ENCODE measurements around the gene NDC80. TPM values are rescaled to one million over a fixed set of nuclear protein-coding genes. Genes with fewer than 3 reads are reported as not detected.
A peak's percentile ranks its signal among the peaks of the same experiment; 100 is the strongest.

Gene NDC80
- polyA plus RNA-seq, 3 donors = 0.07 TPM; not detected in 2

DNA sequence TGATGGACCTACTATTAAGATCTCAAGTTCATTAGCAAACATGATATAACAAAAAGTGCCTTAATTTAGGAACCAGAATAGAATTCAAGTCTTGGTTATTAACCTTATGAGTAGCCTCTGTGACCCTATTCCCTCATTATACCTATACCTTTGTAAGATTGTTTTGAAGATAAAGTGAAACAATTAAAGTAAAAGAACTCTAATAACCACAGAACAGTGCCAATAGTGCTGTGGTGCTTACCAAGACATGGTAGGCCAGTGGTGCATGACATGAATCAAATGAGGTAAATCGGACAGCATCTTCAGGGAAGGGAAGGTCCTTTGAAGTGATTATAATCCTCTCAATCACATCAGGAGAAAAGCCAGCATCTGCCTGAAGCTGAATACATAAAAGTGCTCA is 36.5 kb upstream of the NDC80 start:
- no peak for TF ChIP-seq CTCF (IDR thresholded peaks at IDR 0.05)
- no peak overlapping the region for H3K4me3 ChIP-seq (replicated peaks in 1 of 3; ENCODE audit: low read depth in 2 of 3, low read length in 3 of 3)
- H3K9ac ChIP-seq (ENCODE audit: insufficient read depth, low read length, poor library complexity, severe bottlenecking) = no peak overlapping the region
- no peak overlapping the region for H3K27ac ChIP-seq (ENCODE audit: low read depth in 1 of 2, low read length in 2 of 2)
- no peaks in the 10 kb centered on the region for H3K4me1 Mint-ChIP-seq
- no peak overlapping the region for H3K4me3 Mint-ChIP-seq
- peaks cover 35% of the 10 kb centered on the region in 2 donors for H3K36me3 Mint-ChIP-seq
- H3K27me3 Mint-ChIP-seq (ENCODE audit: low read depth in 3 of 3) = no peaks in the 10 kb centered on the region
- intact Hi-C loops (cut with micrococcal nuclease) = no loop called here
- H3K4me2 ChIP-seq (replicated peaks; ENCODE audit: extremely low read depth, low read length, poor library complexity, severe bottlenecking) = no peak overlapping the region
- H2AFZ ChIP-seq (ENCODE audit: insufficient read depth, low read depth, low read length, poor library complexity, severe bottlenecking) = no peak overlapping the region
- no peaks in the 10 kb centered on the region for H3K4me1 ChIP-seq (ENCODE audit: control insufficient read depth in 1 of 2, insufficient read depth in 2 of 2, low read length in 2 of 2)
- H3K9me3 ChIP-seq (replicated peaks in 1 of 2; ENCODE audit: control insufficient read depth in 1 of 2, insufficient read depth in 1 of 2, low read length in 2 of 2) = no peaks in the 10 kb centered on the region
- no peaks in the 10 kb centered on the region for H3K79me2 ChIP-seq (ENCODE audit: insufficient read depth, low read length)
- peak overlapping the region in 1 of 7 donors; percentile 16 for H3K27ac Mint-ChIP-seq
- H4K20me1 ChIP-seq (ENCODE audit: insufficient read depth, low read length) = no peaks in the 10 kb centered on the region
- H3K9me3 Mint-ChIP-seq = peaks cover 0 to 2% (median 0%) of the 10 kb centered on the region in 7 donors
- H3K36me3 ChIP-seq (replicated peaks in 1 of 2; ENCODE audit: control insufficient read depth in 1 of 2, insufficient read depth in 2 of 2, low read length in 2 of 2) = peaks cover 10 to 28% of the 10 kb centered on the region in 2 donors
- WGBS (ENCODE audit: insufficient coverage) = no CpG with 5 or more reads among the region's 1 CpG
- DNase-seq = no peak
- H3K27me3 ChIP-seq (ENCODE audit: control insufficient read depth in 2 of 2, insufficient read depth in 2 of 2, low read length in 2 of 2) = no peaks in the 10 kb centered on the region

GRCh38 chr18:2535419-2535910 is 35.9 kb upstream of the NDC80 start:
- Histone ChIP-seq H3K79me2 (ENCODE audit: insufficient read depth, low read length) (no peaks in the 10 kb centered on the region), H2AFZ (ENCODE audit: insufficient read depth, low read depth, low read length, poor library complexity, severe bottlenecking) (no peak overlapping the region), H4K20me1 (ENCODE audit: insufficient read depth, low read length) (no peaks in the 10 kb centered on the region), H3K4me1 (ENCODE audit: control insufficient read depth in 1 of 2, insufficient read depth in 2 of 2, low read length in 2 of 2) (no peaks in the 10 kb centered on the region), H3K4me2 (replicated peaks; ENCODE audit: extremely low read depth, low read length, poor library complexity, severe bottlenecking) (no peak overlapping the region), H3K4me3 (replicated peaks in 1 of 3; ENCODE audit: low read depth in 2 of 3, low read length in 3 of 3) (no peak overlapping the region), H3K36me3 (replicated peaks in 1 of 2; ENCODE audit: control insufficient read depth in 1 of 2, insufficient read depth in 2 of 2, low read length in 2 of 2) (peaks cover 11 to 28% of the 10 kb centered on the region in 2 donors), H3K27ac (ENCODE audit: low read depth in 1 of 2, low read length in 2 of 2) (no peak overlapping the region), H3K27me3 (ENCODE audit: control insufficient read depth in 2 of 2, insufficient read depth in 2 of 2, low read length in 2 of 2) (no peaks in the 10 kb centered on the region), H3K9me3 (replicated peaks in 1 of 2; ENCODE audit: control insufficient read depth in 1 of 2, insufficient read depth in 1 of 2, low read length in 2 of 2) (no peaks in the 10 kb centered on the region), H3K9ac (ENCODE audit: insufficient read depth, low read length, poor library complexity, severe bottlenecking) (no peak overlapping the region)
- no peaks in the 10 kb centered on the region for H3K4me1 Mint-ChIP-seq
- DNase-seq = no peak
- no peak for TF ChIP-seq CTCF (IDR thresholded peaks at IDR 0.05)
- 100% methylated on average over 1 of the region's 1 CpG for WGBS (ENCODE audit: insufficient coverage)
- H3K27me3 Mint-ChIP-seq (ENCODE audit: low read depth in 3 of 3) = no peaks in the 10 kb centered on the region
- H3K27ac Mint-ChIP-seq = peak overlapping the region in 1 of 7 donors; percentile 11
- intact Hi-C loops (cut with micrococcal nuclease) = no loop called here
- H3K36me3 Mint-ChIP-seq = peaks cover 35 to 40% of the 10 kb centered on the region in 2 donors
- no peak overlapping the region for H3K4me3 Mint-ChIP-seq
- H3K9me3 Mint-ChIP-seq = peaks cover 0 to 2% (median 0%) of the 10 kb centered on the region in 7 donors

Measured in CD14-positive monocyte (primary cell).